HG03045 (cell line): ENCODE data around the gene AJAP1.

Experiments
- ATAC-seq: cut with Tn5 transposase; IDR thresholded peaks from one replicate; pipeline ENCODE4 v1.9.1; 2021; ENCODE audit warnings: mild to moderate bottlenecking, moderate library complexity; ENCODE audit not compliant: unreplicated experiment

AJAP1 gene

GRCh38 chr1:4728319-4729089, 74.1 kb downstream of the AJAP1 start:
- no peak for ATAC-seq

- no peak for ATAC-seq
These were observed 74.7 kb downstream of the AJAP1 start for GRCh38 chr1:4729090-4729471.

- no peak for ATAC-seq
These were observed 75.7 kb downstream of the AJAP1 start for GRCh38 chr1:4730078-4730477.

- ATAC-seq, result no peak
These were observed 79.2 kb downstream of the AJAP1 start for GRCh38 chr1:4733446-4734177.

GRCh38 chr1:4734219-4734618, 79.8 kb downstream of the AJAP1 start:
- no peak for ATAC-seq

- no peak for ATAC-seq
These were observed 80.4 kb downstream of the AJAP1 start for GRCh38 chr1:4734791-4735190.

GRCh38 chr1:4736254-4736653, 81.8 kb downstream of the AJAP1 start:
- ATAC-seq, result no peak

- no peak for ATAC-seq
These were observed 87.5 kb downstream of the AJAP1 start for GRCh38 chr1:4741876-4742423.

- ATAC-seq, result no peak
These were observed 89.8 kb downstream of the AJAP1 start for GRCh38 chr1:4743978-4744750.

- no peak for ATAC-seq
These were observed 91.2 kb downstream of the AJAP1 start for GRCh38 chr1:4745560-4745959.

GRCh38 chr1:4749406-4749805, 95.0 kb downstream of the AJAP1 start:
- no peak for ATAC-seq

GRCh38 chr1:4750177-4750576, 95.8 kb downstream of the AJAP1 start:
- ATAC-seq, result no peak

GRCh38 chr1:4752059-4752458, 97.7 kb downstream of the AJAP1 start:
- ATAC-seq, result no peak

- no peak for ATAC-seq
These were observed 100.4 kb downstream of the AJAP1 start for GRCh38 chr1:4754816-4755215.

GRCh38 chr1:4755301-4755845, 101.0 kb downstream of the AJAP1 start:
- no peak for ATAC-seq

GRCh38 chr1:4755864-4756504, 101.6 kb downstream of the AJAP1 start:
- ATAC-seq, result no peak

GRCh38 chr1:4756851-4757580, 102.6 kb downstream of the AJAP1 start:
- no peak for ATAC-seq

- ATAC-seq, result no peak
These were observed 105.3 kb downstream of the AJAP1 start for GRCh38 chr1:4759671-4760070.

- no peak for ATAC-seq
These were observed 105.7 kb downstream of the AJAP1 start for GRCh38 chr1:4760088-4760487.

GRCh38 chr1:4761324-4761723, 106.9 kb downstream of the AJAP1 start:
- no peak for ATAC-seq
